GM03348 (cell line): ENCODE measurements around the gene DDIT4.
"Not testable (repeated sequence)": the region's sequence is repeated elsewhere in the genome, so short reads cannot be mapped to it uniquely, and the experiment has no call there.

Experiments
- DNase-seq: peaks from one replicate; pipeline ENCODE4 v3.0.0; 2012; ENCODE audit warnings: low spot score

DDIT4 gene

GRCh38 chr10:72249176-72249862 lies 24.4 kb upstream of the DDIT4 start:
- DNase-seq = not testable (repeated sequence)

- peak; percentile 79 for DNase-seq
Observed at GRCh38 chr10:72250666-72251065, 23.1 kb upstream of the DDIT4 start.

- DNase-seq = no peak
Observed at GRCh38 chr10:72251635-72252034, 22.1 kb upstream of the DDIT4 start.

GRCh38 chr10:72252972-72253371 lies 20.8 kb upstream of the DDIT4 start:
- DNase-seq = no peak

- no peak for DNase-seq
Observed at GRCh38 chr10:72253578-72253977, 20.1 kb upstream of the DDIT4 start.

GRCh38 chr10:72254813-72255568 lies 18.7 kb upstream of the DDIT4 start:
- peak; percentile 88 for DNase-seq

GRCh38 chr10:72255977-72256729 lies 17.6 kb upstream of the DDIT4 start:
- DNase-seq = no peak

- no peak for DNase-seq
Observed at GRCh38 chr10:72257051-72257892, 16.5 kb upstream of the DDIT4 start.

GRCh38 chr10:72258617-72259016 lies 15.1 kb upstream of the DDIT4 start:
- DNase-seq = no peak

- DNase-seq = peak; percentile 61
Observed at GRCh38 chr10:72259491-72260238, 14.1 kb upstream of the DDIT4 start.

- DNase-seq = peak; percentile 95
Observed at GRCh38 chr10:72260239-72260975, 13.3 kb upstream of the DDIT4 start.

- DNase-seq = no peak
Observed at GRCh38 chr10:72260976-72261783, 12.5 kb upstream of the DDIT4 start.

GRCh38 chr10:72261784-72262404 lies 11.8 kb upstream of the DDIT4 start:
- DNase-seq = no peak

- DNase-seq = no peak
Observed at GRCh38 chr10:72263613-72264241, 10.0 kb upstream of the DDIT4 start.

GRCh38 chr10:72264536-72264935 lies 9.2 kb upstream of the DDIT4 start:
- no peak for DNase-seq

- DNase-seq = no peak
Observed at GRCh38 chr10:72265508-72265907, 8.2 kb upstream of the DDIT4 start.

- DNase-seq = no peak
Observed at GRCh38 chr10:72265990-72266865, 7.5 kb upstream of the DDIT4 start.

- DNase-seq = no peak
Observed at GRCh38 chr10:72267381-72267780, 6.3 kb upstream of the DDIT4 start.
